Epithelial cell of proximal tubule (primary cell): ENCODE data around the gene FILIP1. TPM values are rescaled to one million over a fixed set of nuclear protein-coding genes. Genes with fewer than 3 reads are reported as not detected.

Source experiments
- DNase-seq: peaks from one replicate; pipeline ENCODE4 v3.0.0-alpha.2; 2011; ENCODE audit warnings: low read depth
- H3K4me3 ChIP-seq: 2 replicates; pipeline ENCODE4 v1.5.1; 2011; ENCODE audit warnings: low read depth, mild to moderate bottlenecking, low read length
- total RNA-seq: library from RNA; depleted of rRNA; stranded (reverse); fragments of >200 nt; gene quantifications from 2 replicates; pipeline ENCODE4 v1.2.3, GENCODE V29; 2015
- TF ChIP-seq, protein P1 (sequence below): conservative IDR thresholded peaks from 2 replicates; pipeline ENCODE4 v1.5.1; 2012; ENCODE audit warnings: low read depth, mild to moderate bottlenecking, low read length

Gene FILIP1
- total RNA-seq, 1 donor from 2014 or later: under 0.01 TPM

- no peak overlapping the region for H3K4me3 ChIP-seq
- DNase-seq: no peak
Observed at GRCh38 chr6:75363304-75363703, 130.3 kb downstream of the FILIP1 start.

GRCh38 chr6:75353644-75354043 lies 140.0 kb downstream of the FILIP1 start:
- H3K4me3 ChIP-seq: no peak overlapping the region
- no peak for DNase-seq
- TF ChIP-seq, protein P1, sequence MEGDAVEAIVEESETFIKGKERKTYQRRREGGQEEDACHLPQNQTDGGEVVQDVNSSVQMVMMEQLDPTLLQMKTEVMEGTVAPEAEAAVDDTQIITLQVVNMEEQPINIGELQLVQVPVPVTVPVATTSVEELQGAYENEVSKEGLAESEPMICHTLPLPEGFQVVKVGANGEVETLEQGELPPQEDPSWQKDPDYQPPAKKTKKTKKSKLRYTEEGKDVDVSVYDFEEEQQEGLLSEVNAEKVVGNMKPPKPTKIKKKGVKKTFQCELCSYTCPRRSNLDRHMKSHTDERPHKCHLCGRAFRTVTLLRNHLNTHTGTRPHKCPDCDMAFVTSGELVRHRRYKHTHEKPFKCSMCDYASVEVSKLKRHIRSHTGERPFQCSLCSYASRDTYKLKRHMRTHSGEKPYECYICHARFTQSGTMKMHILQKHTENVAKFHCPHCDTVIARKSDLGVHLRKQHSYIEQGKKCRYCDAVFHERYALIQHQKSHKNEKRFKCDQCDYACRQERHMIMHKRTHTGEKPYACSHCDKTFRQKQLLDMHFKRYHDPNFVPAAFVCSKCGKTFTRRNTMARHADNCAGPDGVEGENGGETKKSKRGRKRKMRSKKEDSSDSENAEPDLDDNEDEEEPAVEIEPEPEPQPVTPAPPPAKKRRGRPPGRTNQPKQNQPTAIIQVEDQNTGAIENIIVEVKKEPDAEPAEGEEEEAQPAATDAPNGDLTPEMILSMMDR: no peak

More at GRCh38 chr6:75363304-75363703, 130.3 kb downstream of the FILIP1 start:
- TF ChIP-seq, protein P1: no peak

DNA sequence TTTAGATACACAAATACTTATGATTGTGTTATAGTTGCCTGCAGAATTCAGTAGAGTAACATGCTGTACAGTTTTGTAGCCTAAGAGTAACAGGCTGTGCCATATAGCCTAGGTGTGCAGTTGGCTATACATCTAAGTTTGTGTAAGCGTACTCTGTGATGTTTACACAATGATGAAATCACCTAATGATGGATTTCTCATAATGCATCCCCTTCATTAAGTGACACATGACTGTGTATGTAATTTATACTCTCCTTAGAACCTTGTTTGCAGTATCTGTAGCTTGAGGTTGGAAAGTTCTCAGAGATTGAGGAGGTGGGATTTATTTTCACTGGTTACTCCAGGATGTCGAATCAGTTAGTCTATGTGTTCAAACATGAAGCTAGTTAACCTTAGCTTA lies 142.0 kb downstream of the FILIP1 start:
- H3K4me3 ChIP-seq: no peak overlapping the region
- DNase-seq: no peak
- TF ChIP-seq, protein P1: no peak

- TF ChIP-seq, protein P1: no peak
- H3K4me3 ChIP-seq: no peak overlapping the region
- no peak for DNase-seq
Observed at GRCh38 chr6:75350808-75351207, 142.8 kb downstream of the FILIP1 start.

DNA sequence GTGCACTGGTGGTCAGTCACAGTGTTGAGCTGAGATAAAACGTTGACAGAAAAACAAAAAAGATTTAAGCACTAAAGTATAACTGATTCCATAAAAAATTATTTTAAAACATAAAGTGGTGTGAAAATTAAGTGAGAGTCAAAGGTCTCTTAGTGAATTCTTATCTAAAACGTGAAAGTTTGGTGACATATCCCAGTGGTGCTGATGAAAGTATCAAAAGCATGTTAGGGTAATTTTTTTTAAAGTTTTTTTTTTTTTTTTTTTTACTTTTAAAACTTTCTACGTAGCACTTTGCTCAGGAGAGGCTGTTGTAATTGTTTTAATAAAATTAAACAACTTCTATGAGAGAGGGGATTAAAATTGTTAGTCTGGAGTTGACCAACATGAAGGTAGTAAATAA lies 143.4 kb downstream of the FILIP1 start:
- no peak for DNase-seq
- TF ChIP-seq, protein P1: no peak
- H3K4me3 ChIP-seq: no peak overlapping the region

- TF ChIP-seq, protein P1: peak; percentile 43
- H3K4me3 ChIP-seq: peak overlapping the region; percentile 46
- peak; percentile 26 for DNase-seq
Observed at GRCh38 chr6:75349262-75349984, 144.2 kb downstream of the FILIP1 start.

DNA sequence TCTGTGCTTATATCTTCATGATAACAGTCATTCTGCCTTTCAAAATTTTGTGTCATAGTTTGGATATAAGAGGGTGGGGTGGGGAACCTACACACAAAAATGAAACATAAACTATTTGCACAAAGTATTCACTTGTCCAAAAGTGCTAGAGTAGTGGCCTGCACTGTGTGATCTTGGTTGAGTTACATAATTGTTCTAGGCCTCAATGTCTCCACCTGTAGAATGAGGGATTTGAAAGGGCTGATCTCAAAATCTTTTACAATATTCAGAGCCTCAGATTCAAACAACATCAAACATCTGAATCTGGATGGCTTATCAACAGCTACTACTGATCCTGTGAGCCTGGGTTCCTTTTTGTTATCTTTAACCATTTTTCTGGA lies 144.7 kb downstream of the FILIP1 start:
- TF ChIP-seq, protein P1: no peak
- peak overlapping the region; percentile 46 for H3K4me3 ChIP-seq
- no peak for DNase-seq
